Suppressor macrophage treated with lipopolysaccharide for 4 hours (primary cell): Measurements from ENCODE around the gene NIPBL.
"Not testable (repeated sequence)": the region's sequence is repeated elsewhere in the genome, so short reads cannot be mapped to it uniquely, and the experiment has no call there.

Experiments used
- DNase-seq: peaks from one replicate; pipeline ENCODE4 v3.0.0-alpha.2; 2020

The NIPBL gene

DNA sequence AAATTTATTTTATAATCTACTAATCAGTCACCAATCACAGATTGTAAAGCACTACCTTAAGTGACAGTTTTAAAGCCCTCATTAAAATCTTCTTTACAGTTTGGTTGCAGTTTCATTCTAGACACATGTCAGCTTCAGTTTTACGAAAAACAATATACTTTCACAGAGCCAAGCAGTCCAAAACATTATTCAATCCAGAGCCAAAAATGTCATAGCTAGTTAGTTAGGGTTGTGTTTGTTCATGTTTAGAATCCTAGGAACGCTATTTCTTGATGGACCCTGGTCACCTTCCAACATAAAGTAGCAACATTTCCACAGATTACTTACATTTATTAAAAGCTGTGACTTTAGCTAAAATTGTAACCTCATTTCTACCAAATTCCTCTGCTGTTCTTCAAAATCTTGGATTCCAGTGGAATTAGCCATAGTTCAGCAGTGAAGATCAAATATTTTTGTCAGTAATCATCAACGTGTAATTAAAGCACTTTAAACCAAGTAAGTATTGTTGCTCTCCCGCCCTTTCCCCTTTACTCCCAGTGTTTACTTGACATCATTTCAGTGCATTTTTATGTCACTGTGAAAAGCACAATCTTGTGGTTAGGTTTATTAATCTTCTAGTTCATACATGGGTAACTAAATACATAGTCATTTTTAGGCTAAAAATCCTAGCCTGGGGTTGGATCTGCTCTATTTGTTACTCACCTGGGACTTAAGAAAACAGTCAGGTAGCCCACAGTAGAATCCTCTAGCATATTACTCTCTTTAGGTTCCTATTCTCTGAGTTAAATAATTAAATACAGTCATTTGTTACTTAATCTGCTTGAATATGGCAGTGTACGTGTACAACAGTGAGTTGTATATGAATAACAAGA lies 74.3 kb downstream of the NIPBL start:
- DNase-seq, result no peak

DNA sequence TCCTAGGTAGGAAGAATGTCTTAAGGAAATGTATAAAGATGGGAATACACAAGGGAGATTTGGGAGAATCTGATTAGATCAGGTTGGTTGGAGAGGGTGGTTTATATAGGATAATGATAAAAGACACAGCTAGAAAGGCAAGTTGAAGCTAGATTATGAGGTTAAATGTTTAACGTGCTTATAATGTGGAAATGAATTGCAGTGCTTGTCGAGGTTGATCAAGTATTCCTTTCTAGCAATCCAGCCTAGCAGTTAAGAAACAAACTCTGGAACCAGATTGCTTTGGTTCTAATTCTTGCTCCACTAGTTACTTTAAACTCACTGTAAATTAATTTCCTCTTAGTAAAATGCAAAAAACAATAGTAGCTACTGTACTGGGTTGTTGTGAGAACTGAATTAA lies 76.5 kb downstream of the NIPBL start:
- DNase-seq, result no peak

DNA sequence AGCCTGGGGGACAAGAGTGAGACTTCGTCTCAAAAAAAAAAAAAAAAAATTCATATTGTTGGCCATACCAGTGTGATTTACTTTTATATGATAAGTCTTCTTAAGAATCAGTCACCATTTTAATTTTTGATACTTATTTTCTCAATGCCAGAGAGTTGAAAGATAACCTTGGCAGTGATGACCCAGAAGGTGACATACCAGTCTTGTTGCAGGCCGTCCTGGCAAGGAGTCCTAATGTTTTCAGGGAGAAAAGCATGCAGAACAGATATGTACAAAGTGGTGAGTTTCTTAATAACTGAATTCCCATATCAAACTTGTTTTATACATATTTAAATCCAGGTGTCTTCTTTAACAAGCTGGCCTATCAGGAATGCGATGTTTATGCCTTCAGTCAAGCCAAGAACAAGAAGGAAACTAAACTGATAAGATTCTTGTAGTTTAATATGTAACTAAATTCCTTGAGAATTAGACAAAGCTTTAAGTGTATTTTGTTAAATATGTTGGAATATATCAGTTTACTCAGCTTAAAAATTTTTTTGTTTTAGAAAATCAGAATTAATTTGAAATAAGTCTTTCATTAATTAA lies 81.5 kb downstream of the NIPBL start:
- no peak for DNase-seq

DNA sequence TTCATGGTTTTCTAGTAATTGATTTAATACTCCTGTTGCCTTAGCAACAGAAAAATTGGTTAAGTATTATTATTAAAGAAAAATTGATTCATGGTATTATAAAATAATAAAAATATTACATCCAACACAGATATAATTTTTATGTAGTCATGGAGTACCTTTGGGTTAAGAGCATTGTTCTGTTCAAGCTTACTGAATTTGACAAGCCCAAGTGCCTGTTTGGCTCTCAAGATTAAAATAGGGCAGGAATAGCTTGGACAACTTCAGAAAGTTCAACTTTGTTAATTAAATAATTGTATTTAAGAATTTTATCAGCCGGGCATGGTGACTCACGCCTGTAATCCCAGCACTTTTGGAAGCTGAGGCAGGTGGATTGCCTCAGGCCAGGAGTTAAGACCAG lies 82.0 kb downstream of the NIPBL start:
- no peak for DNase-seq

DNA sequence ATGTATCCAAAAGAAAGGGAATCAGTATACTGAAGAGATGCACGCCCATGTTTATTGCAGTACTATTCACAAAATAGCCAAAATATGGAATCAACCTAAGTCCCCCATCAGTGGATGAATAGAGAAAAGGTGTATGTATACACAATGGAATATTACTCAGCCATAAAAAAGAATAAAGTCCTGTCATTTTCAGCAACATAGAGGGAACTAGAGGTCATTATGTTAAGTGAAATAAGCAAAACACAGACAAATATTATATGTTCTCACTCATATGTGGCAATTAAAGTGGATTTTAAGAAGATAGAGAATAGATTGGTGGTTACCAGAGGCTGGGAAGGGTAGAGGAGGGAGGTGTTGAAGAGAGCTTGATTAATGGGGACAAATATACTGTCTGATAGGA lies 88.6 kb downstream of the NIPBL start:
- no peak for DNase-seq

DNA sequence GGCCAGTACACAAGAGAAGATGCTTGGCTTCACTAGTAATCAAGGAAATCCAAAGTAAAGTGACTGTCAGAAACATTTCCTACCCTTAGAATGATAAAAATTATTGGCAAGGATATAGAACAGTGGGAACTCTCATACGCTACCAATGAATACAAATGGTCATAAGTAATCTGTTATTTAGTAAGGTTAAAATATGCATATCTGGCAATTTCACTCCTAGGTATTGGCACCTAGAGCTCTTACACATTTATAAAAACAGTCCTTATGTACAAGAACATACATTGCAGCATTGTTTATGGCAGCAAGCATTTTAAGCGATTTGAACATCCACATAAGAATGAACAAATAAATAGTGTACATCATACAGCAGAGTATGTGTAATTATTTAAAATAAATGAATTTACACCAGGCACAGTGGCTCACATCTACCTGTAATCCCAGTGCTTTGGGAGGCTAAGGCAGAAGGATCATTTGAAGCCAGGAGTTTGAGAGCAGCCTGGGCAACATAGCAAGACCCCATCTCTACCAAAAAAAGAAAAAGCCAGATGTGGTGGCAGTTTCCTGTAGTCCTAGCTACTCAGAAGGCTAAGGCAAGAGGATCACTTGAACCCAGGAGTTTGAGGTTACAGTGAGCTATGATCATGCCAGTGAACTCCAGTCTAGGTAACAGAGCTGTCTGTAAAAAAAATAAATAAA lies 93.3 kb downstream of the NIPBL start:
- no peak for DNase-seq

DNA sequence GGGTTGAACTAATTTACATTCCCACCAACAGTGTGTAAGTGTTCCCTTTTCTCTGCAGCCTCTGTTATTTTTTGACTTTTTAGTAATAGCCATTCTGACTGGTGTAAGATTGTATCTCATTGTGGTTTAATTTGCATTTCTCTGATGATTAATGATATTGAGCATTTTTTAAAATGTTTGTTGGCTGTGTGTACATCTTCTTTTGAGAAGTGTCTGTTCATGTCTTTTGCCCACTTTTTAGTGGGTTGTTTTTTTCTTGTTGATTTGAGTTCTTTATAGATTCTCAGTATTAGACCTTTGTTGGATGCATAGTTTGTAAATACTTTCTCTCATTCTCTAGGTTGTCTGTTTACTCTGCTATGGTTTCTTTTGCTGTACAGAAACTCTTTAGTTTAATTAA lies 101.6 kb downstream of the NIPBL start:
- DNase-seq, result no peak

DNA sequence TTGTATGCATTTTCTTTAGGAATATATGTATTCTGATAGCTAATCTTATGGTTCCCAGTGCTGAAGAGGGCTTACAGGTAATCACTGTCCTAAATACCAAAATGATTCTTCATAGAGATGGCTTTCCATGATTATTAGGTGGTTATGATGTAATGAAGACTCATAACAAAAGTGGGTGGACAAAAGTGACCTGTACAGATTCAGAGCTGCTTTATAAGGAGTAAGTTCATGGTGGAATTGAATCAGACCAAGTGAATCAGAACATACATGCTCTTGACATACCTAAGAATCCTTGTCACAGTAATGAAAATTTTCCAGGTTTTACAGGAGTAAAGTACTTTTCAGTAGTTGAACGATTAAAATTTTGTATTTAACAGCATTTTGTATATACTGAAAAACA lies 105.6 kb downstream of the NIPBL start:
- DNase-seq, result no peak

DNA sequence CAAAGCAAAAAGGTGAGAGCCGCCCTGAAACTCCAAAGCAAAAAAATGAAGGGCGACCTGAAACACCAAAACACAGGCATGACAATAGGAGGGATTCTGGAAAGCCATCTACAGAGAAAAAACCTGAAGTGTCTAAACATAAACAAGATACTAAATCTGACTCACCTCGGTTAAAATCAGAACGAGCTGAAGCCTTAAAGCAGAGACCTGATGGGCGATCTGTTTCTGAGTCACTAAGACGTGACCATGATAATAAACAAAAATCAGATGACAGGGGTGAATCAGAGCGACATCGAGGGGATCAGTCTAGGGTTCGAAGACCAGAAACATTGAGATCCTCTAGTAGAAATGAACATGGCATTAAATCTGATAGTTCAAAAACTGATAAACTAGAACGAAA lies 108.8 kb downstream of the NIPBL start:
- no peak for DNase-seq

DNA sequence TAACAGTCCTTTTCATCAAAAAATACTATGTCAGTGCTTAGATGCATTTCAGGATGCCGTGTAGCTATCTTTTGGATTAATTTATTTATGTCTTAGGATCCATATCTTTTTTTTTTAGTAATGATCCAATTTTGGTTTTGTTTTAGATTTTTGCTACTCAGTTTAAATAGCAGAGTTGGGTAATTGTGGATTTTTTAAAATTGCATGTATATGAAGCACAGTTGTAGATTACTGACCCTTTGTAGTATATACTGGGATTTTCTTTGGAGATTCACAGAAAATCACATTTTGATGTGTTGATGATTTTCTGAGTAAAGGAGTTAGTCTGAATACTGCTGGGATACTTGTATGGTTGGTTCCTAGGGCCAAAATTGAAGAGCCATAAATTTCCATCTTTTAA lies 111.8 kb downstream of the NIPBL start:
- DNase-seq, result peak; percentile 4

DNA sequence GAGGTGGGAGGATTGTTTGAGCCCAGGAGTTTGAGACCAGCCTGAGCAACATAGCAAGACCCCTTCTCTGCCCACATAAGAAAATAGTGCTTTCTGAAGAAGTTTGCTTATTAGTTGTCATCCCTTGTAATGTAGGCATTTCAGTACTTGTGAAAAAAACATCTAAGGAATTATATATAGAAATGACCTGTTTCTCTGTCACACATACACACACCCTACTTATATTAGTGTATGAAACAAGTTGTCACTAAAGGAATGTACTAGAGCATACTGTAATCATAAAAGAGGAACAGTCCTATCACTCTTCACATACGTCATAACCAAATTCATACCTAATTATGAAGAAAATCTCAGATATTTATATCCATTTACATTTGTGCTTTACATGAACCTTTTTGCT lies 122.0 kb downstream of the NIPBL start:
- no peak for DNase-seq

DNA sequence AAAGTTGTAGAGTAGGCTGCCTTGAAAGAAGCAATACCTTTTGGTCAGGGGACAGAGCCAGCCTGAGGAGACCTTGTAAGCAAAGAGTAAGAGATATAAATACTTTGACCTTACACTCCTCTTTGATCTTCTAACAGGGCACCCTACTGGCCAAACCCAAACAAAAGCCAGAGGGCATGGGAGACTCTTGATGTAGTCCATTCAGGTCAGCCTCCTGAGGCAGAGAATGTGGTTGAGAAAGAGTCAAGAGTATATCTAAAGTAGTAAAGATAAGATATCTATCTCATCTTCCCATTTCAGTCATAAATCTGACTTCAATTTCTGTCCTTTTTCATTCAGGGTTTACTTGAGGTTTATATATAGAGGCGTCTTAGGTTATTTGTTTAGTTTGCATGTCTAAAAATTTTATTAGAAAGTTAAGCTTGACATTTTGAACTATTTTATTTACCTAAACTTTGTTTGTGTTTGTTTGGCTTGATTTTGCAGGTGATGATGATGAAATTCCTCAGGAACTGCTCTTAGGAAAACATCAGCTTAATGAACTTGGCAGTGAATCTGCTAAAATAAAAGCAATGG lies 125.7 kb downstream of the NIPBL start:
- DNase-seq, result no peak

DNA sequence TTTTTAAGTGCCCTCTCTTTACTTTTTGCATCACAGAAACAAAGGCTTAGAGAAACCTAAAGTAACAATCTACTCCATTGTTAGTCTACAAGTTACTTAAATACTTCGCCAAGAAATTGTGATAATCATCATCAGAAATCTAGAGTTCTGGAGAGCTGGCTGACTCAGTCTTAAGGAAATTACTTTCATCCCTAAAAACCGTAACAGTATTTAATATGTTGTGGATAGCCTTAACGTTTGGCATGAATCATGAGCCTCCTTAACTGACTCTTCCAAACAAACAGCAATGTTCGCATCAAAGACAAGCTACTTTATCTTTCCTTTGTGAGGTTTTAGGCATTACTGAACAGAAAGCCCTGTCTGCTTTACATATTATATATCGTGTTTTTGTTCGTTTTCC lies 128.7 kb downstream of the NIPBL start:
- no peak for DNase-seq

DNA sequence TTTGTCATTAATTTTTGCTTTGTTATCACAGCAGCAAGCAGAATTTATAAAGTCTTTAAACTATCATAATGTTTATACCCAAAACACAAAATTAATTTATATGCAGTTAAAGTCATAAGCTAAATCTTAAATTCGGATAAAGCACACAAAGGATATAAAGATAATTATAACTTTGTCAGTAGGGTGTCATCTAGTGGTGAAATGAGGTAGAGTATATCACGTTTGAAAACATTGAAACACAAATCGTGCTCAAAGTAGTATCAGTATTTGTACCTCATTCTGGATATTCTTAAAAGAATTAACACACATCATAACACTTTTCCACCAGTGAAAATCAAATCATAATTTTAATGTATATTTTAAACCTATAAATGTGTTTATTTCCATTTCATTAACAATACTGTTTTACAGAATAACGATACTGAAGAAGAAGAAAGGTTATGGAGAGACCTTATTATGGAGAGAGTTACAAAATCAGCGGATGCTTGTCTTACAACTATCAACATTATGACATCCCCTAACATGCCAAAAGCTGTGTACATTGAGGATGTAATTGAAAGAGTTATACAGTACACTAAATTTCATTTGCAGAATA lies 129.5 kb downstream of the NIPBL start:
- peak; percentile 42 for DNase-seq

DNA sequence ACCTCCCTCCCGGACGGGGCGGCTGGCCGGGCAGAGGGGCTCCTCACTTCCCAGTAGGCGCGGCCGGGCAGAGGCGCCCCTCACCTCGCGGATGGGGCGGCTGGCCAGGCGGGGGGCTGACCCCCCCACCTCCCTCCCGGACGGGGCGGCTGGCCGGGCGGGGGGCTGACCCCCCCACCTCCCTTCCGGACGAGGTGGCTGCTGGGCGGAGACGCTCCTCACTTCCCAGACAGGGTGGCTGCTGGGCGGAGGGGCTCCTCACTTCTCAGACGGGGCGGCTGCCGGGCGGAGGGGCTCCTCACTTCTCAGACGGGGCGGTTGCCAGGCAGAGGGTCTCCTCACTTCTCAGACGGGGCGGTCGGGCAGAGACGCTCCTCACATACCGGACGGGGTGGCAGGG lies 136.6 kb downstream of the NIPBL start:
- DNase-seq, result not testable (repeated sequence)

DNA sequence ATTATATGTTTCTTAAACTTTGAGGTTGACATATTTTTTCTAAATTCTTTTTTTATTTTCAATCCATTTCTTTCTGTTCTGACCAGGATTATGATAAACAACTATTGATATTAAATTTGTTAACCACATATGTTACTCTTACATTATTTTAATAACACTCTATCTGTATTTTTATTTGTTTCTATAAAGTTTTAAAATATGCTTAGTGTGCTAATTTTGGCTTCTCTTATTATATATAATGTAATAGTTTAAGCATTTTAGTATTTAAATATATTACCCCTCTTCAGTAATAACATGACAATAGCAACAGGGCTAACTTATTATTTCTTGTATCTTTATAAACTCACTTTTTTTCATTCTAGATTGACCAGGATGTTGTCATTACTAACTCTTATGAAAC lies 137.8 kb downstream of the NIPBL start:
- no peak for DNase-seq

DNA sequence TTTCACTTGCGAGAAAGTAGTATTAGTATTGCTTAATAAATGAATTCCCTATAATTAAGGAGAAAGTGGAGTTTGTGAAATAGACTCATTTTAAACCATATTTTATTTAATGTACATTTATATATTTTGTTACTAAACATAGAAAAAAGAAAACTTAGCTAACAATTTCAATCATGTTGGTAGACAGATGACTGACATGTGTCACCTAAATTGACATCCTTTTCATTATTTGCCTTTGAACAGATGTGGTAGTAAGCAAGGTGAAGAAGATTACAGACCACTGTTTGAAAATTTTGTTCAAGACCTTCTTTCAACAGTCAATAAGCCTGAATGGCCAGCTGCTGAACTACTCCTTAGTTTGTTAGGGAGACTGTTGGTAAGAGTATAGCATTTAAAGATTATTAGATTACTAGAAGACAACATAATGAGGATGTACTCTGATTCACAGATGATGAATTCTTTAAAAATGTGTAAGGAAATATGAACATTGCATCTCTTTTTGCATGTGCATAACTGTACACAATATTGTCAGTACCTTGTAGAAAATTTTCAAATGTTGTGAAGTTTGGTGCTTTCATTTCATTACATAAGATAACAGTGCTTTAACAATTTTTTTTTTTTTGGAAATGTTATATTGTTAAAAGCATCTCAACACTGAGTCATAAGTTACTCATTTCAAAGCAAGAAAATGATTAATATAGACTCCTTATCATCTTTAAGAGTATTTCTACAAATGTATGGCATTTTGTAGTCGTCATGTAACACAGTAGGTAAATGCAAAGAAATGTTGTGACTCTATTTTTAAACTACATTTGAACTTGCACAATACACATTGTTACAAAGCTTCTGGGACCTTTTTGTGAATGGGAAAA lies 139.5 kb downstream of the NIPBL start:
- no peak for DNase-seq

DNA sequence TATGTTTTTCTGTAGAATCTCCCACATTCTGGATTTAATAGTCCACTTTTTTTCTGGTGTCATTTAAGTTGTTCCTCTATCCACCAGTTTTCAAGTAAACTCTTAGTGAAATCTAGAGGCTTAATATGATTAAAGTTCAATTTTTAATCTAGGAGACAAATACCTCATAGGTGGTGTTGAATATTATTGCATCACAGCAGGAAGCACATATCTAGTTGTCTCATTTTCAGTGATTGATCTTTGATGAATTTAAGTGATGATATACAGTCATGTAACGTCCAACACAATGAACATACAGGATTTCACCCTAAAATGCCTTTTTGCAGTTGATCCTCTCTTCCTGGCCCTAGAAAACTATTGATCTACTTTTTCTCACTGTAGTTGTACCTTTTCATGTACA lies 152.3 kb downstream of the NIPBL start:
- DNase-seq, result no peak

DNA sequence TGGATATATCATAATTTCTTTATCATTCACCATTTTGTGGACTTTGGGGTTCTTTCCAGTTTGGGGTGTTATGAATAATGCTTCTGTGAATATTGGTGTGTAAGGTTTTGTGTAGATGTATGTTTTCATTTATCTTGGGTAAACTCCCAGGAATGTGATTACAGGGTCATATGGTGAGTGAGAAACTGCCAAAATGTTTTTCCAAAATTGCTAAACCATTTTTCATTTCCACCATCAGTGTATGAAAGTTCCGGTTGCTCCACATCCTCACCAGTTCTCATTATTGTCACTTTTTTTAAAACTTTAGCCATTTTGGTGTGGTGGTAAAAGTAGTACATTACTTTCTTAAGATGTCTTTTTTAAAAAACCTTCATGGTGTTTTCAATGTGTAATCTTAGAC lies 152.9 kb downstream of the NIPBL start:
- peak; percentile 3 for DNase-seq

DNA sequence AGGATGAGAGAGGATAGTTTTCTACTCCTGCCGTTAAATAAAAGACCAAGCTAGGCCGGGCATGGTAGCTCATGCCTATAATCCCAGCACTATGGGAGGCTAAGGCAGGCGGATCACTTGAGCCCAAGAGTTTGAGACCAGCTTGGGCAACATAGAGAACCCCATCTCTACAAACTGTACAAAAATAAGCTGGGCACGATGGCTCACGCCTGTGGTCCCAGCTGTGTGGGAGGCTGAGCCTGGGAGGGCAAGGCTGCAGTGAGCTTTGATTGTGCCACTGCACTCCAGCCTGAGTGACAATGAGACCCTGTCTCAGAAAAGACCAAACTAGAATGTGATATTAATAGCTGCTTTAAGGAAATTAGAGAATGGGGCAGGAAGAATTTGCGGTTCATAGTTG lies 158.4 kb downstream of the NIPBL start:
- DNase-seq, result no peak

DNA sequence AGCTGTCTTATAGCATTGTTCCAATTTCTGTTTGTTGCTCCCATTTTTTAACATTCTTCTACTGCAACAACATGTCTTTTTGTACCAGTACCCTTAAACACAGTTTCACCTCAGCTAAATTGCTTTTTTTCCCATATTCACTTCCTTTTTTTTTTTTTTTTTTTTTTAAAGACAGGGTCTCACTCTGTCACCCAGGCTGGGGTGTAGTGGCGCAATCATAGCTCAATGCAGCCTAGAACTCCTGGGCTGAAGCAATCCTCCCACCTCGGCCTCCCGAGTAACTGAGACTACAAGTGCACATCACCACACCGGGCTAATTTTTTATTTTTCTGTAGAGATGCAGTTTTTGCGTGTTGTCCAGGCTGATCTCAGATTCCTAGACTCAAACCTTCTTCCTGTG lies 161.3 kb downstream of the NIPBL start:
- DNase-seq, result peak; percentile 11

DNA sequence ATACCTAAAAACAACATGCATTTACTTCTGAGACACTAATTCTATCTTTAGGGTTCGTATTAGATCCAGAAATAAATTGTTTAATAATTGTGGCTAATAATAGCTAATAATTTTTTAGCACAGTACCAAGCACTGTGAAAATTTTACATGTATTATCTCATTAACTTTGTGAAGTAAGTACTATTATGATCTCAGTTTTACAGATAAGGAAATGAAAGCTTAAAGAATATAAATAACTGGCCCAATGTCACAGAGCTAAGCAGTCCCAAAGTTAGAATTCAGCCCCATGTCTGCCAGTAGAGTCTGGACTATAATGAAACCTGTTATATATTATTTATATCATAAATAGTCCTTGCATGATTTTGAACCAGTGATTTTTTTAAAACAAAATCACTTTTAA lies 163.3 kb downstream of the NIPBL start:
- no peak for DNase-seq
